Myocyte (in vitro differentiated cells): ENCODE data around the gene ADGRD1. TPM values are rescaled to one million over a fixed set of nuclear protein-coding genes. Genes with fewer than 3 reads are reported as not detected.

Source experiments
- DNase-seq: peaks from one replicate; pipeline ENCODE4 v3.0.0-alpha.2; 2012; ENCODE audit warnings: low read depth
- polyA plus RNA-seq: library from polyadenylated mRNA; unstranded; fragments of >200 nt; gene quantifications from one replicate; pipeline ENCODE4 v1.2.1, GENCODE V29; 2012; ENCODE audit warnings: missing spikeins
- total RNA-seq: library from RNA; depleted of rRNA; stranded (reverse); fragments of >200 nt; gene quantifications from 2 replicates; pipeline ENCODE4 v1.2.3, GENCODE V29; 2014

ADGRD1 gene
- total RNA-seq, result 0.05 and 0.32 TPM in 2 replicates
- polyA plus RNA-seq, result 0.19 TPM

- DNase-seq, result peak; percentile 74
These were observed at the start of gene ADGRD1 for GRCh38 chr12:130953771-130954543. Gene ADGRD1 (plus strand): TSS chr12:130953907. CDS start chr12:130954466, 559 bp downstream.

GRCh38 chr12:130904064-130904463 lies 49.6 kb upstream of the ADGRD1 start:
- no peak for DNase-seq

GRCh38 chr12:130904936-130905455 lies 48.7 kb upstream of the ADGRD1 start:
- DNase-seq, result peak; percentile 10

GRCh38 chr12:130909111-130909510 lies 44.6 kb upstream of the ADGRD1 start:
- DNase-seq, result no peak

GRCh38 chr12:130911193-130911592 lies 42.5 kb upstream of the ADGRD1 start:
- no peak for DNase-seq

GRCh38 chr12:130911933-130912332 lies 41.8 kb upstream of the ADGRD1 start:
- no peak for DNase-seq

GRCh38 chr12:130916241-130916911 lies 37.3 kb upstream of the ADGRD1 start:
- peak; percentile 44 for DNase-seq

- DNase-seq, result no peak
These were observed 36.1 kb upstream of the ADGRD1 start for GRCh38 chr12:130917607-130918006.

- no peak for DNase-seq
These were observed 34.6 kb upstream of the ADGRD1 start for GRCh38 chr12:130919086-130919485.

GRCh38 chr12:130920119-130920703 lies 33.5 kb upstream of the ADGRD1 start:
- peak; percentile 9 for DNase-seq

- no peak for DNase-seq
These were observed 32.9 kb upstream of the ADGRD1 start for GRCh38 chr12:130920723-130921381.

GRCh38 chr12:130922511-130922953 lies 31.2 kb upstream of the ADGRD1 start:
- no peak for DNase-seq

- DNase-seq, result peak; percentile 47
These were observed 28.6 kb upstream of the ADGRD1 start for GRCh38 chr12:130924966-130925665.

GRCh38 chr12:130925666-130926015 lies 28.1 kb upstream of the ADGRD1 start:
- peak; percentile 81 for DNase-seq

GRCh38 chr12:130929363-130929762 lies 24.3 kb upstream of the ADGRD1 start:
- no peak for DNase-seq

GRCh38 chr12:130932061-130932930 lies 21.4 kb upstream of the ADGRD1 start:
- DNase-seq, result no peak

- DNase-seq, result no peak
These were observed 20.3 kb upstream of the ADGRD1 start for GRCh38 chr12:130933269-130933995.

GRCh38 chr12:130934753-130935152 lies 19.0 kb upstream of the ADGRD1 start:
- no peak for DNase-seq

- DNase-seq, result no peak
These were observed 17.1 kb upstream of the ADGRD1 start for GRCh38 chr12:130936561-130936960.
